ENCODE measurements around the gene MACROD2. TPM values are rescaled to one million over a fixed set of nuclear protein-coding genes. Genes with fewer than 3 reads are reported as not detected.

MACROD2 gene
- total and polyA plus RNA-seq, 2 of the 4 experiments (the other 2 are of a cell fraction) = not detected

DNA sequence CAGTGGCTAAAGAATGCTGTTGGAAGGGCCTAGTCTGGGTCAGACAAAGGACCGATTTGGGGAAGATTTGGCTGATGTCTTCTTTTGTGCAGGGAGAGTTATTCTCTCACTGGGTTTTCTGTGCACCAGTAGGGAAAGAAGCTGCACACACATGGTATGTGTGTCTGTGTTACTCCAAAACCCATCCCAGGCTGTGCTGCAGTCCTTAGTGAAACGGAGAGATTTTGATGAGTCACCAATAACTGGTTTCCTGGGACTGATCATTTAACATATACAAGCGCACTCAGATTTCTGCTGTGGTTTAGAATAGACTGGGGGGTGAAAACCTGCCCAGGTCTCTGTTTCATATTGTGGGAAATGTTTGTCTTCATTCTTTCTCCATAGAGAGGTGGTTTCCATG lies 1528.1 kb downstream of the MACROD2 start:
- dilution Hi-C loops (cut with HindIII; ENCODE audit: low sequenced_read_pairs, unreplicated experiment) = no loop called here
- ATAC-seq (ENCODE audit: low read depth) (no peak), DNase-seq (no peak)
- H2AK5ac ChIP-seq (ENCODE audit: low read depth, low read length) = no peak overlapping the region
- no peak overlapping the region for H2BK120ac ChIP-seq (ENCODE audit: low read depth, low read length)
- H4K8ac ChIP-seq (ENCODE audit: low read depth in 2 of 2, low read length in 2 of 2) = no peak overlapping the region
- no peak overlapping the region for H3K4me2 ChIP-seq (ENCODE audit: low read depth, low read length)
- ChIA-PET CTCF (no interaction called here), POLR2A (ENCODE audit: unreplicated experiment) (no interaction called here)
- 60% methylated on average over 1 of the region's 3 CpGs; no CpG with 5 or more reads in 1 of the 2 experiments for WGBS, 2 experiments (ENCODE audit: extremely low coverage in 2 of 2, insufficient read length in 1 of 2)
- TF ChIP-seq RAD21 (IDR thresholded peaks at IDR 0.05; ENCODE audit: low read length) (no peak), POLR2A (IDR thresholded peaks at IDR 0.05; ENCODE audit: low read depth, low read length) (no peak), FOS (IDR thresholded peaks at IDR 0.05; ENCODE audit: low read depth, low read length) (no peak), MAFK (IDR thresholded peaks at IDR 0.05; ENCODE audit: low read depth, low read length) (no peak), CHD1 (IDR thresholded peaks at IDR 0.05; ENCODE audit: low read depth, low read length) (no peak), MXI1 (IDR thresholded peaks at IDR 0.05; ENCODE audit: borderline replicate concordance, low read depth, low read length) (no peak), MAZ (IDR thresholded peaks at IDR 0.05; ENCODE audit: borderline replicate concordance, low read depth, low read length) (no peak), RFX5 (IDR thresholded peaks at IDR 0.05; ENCODE audit: low read depth, low read length) (no peak), CEBPB (IDR thresholded peaks at IDR 0.05; ENCODE audit: low read depth, low read length) (no peak), BHLHE40 (IDR thresholded peaks at IDR 0.05; ENCODE audit: low read depth, low read length) (no peak)
- TF ChIP-seq, protein P1, sequence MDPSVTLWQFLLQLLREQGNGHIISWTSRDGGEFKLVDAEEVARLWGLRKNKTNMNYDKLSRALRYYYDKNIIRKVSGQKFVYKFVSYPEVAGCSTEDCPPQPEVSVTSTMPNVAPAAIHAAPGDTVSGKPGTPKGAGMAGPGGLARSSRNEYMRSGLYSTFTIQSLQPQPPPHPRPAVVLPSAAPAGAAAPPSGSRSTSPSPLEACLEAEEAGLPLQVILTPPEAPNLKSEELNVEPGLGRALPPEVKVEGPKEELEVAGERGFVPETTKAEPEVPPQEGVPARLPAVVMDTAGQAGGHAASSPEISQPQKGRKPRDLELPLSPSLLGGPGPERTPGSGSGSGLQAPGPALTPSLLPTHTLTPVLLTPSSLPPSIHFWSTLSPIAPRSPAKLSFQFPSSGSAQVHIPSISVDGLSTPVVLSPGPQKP (IDR thresholded peaks at IDR 0.05; ENCODE audit: borderline replicate concordance, low read depth, low read length) = no peak
- TF ChIP-seq, protein P2, sequence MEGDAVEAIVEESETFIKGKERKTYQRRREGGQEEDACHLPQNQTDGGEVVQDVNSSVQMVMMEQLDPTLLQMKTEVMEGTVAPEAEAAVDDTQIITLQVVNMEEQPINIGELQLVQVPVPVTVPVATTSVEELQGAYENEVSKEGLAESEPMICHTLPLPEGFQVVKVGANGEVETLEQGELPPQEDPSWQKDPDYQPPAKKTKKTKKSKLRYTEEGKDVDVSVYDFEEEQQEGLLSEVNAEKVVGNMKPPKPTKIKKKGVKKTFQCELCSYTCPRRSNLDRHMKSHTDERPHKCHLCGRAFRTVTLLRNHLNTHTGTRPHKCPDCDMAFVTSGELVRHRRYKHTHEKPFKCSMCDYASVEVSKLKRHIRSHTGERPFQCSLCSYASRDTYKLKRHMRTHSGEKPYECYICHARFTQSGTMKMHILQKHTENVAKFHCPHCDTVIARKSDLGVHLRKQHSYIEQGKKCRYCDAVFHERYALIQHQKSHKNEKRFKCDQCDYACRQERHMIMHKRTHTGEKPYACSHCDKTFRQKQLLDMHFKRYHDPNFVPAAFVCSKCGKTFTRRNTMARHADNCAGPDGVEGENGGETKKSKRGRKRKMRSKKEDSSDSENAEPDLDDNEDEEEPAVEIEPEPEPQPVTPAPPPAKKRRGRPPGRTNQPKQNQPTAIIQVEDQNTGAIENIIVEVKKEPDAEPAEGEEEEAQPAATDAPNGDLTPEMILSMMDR (conservative IDR thresholded peaks at IDR 0.05; ENCODE audit: low read depth, low read length) = no peak
- TF ChIP-seq, protein P3, sequence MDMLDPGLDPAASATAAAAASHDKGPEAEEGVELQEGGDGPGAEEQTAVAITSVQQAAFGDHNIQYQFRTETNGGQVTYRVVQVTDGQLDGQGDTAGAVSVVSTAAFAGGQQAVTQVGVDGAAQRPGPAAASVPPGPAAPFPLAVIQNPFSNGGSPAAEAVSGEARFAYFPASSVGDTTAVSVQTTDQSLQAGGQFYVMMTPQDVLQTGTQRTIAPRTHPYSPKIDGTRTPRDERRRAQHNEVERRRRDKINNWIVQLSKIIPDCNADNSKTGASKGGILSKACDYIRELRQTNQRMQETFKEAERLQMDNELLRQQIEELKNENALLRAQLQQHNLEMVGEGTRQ (IDR thresholded peaks at IDR 0.05; ENCODE audit: low read depth, low read length) = no peak
- H4K91ac ChIP-seq (ENCODE audit: insufficient read depth, low read depth, low read length) = no peak overlapping the region
- no peak overlapping the region for H3K4ac ChIP-seq (ENCODE audit: low read depth, low read length)
- in situ Hi-C loops (cut with MboI; ENCODE audit: low sequenced_read_pairs) = no loop called here
- H3K36me3 ChIP-seq (ENCODE audit: control insufficient read depth, insufficient read depth, low read length) = no peaks in the 10 kb centered on the region
- no peaks in the 10 kb centered on the region for H4K20me1 ChIP-seq (ENCODE audit: insufficient read depth, low read length)
- intact Hi-C loops (cut with micrococcal nuclease) = no loop called here
- no peak overlapping the region for H3K23ac ChIP-seq (ENCODE audit: low read depth, low read length)
- no TSS peak for BruUV-seq (replicated peaks)
- no peaks in the 10 kb centered on the region for H3K9me1 ChIP-seq (ENCODE audit: insufficient read depth, low read length)
- no peak overlapping the region for H3K14ac ChIP-seq (replicated peaks; ENCODE audit: low read depth, low read length)
- no peak overlapping the region for H3K9ac ChIP-seq (ENCODE audit: low read depth, low read length)
- H3K27ac ChIP-seq (ENCODE audit: insufficient read depth, low read length) = no peak overlapping the region
- no peak overlapping the region for H4K5ac ChIP-seq (ENCODE audit: low read depth, low read length)
- no peak overlapping the region for H2BK15ac ChIP-seq (ENCODE audit: low read depth, low read length)
- H3K79me1 ChIP-seq (ENCODE audit: low read depth in 1 of 2, low read length in 2 of 2) = no peaks in the 10 kb centered on the region
- H2AFZ ChIP-seq (replicated peaks; ENCODE audit: low read length, poor library complexity) = no peak overlapping the region
- no peak overlapping the region for H2BK5ac ChIP-seq (ENCODE audit: low read depth, low read length, poor library complexity, severe bottlenecking)
- no peaks in the 10 kb centered on the region for H3K27me3 ChIP-seq (ENCODE audit: control insufficient read depth, insufficient read depth, low read length)
- no peaks in the 10 kb centered on the region for H3K4me1 ChIP-seq (ENCODE audit: control insufficient read depth, insufficient read depth, low read length)
- H3K4me3 ChIP-seq (ENCODE audit: insufficient read depth, low read depth, low read length) = no peak overlapping the region
- no peak overlapping the region for H2AK9ac ChIP-seq (replicated peaks; ENCODE audit: low read depth, low read length, poor library complexity)
- no peak overlapping the region for H3K56ac ChIP-seq (ENCODE audit: extremely low read depth, insufficient read depth, low read length)
- H3K9me3 ChIP-seq (ENCODE audit: control insufficient read depth, insufficient read depth, low read length) = peaks cover 4% of the 10 kb centered on the region; the same call in 1 of the 2 replicates
- H3K18ac ChIP-seq (ENCODE audit: low read depth, low read length) = no peak overlapping the region
- no peak overlapping the region for H2BK20ac ChIP-seq (ENCODE audit: low read depth, low read length)

Data from IMR-90 (cell line).